ENCODE data around the gene STXBP6. TPM values are rescaled to one million over a fixed set of nuclear protein-coding genes. Genes with fewer than 3 reads are reported as not detected.

The STXBP6 gene
- total RNA-seq, 1 experiment from 2014 or later = not detected

GRCh38 chr14:24943024-24943423 is 106.9 kb downstream of the STXBP6 start:
- DNase-seq (ENCODE audit: low read depth, low spot score) (no peak), ATAC-seq (no peak)
- intact Hi-C loops (cut with micrococcal nuclease; ENCODE audit: unreplicated experiment) = no loop called here
- no peaks in the 10 kb centered on the region for H3K4me1 ChIP-seq (ENCODE audit: control insufficient read depth, insufficient read depth, low read length)
- in situ Hi-C loops (cut with HindIII; ENCODE audit: low pct_unique_long_range_greater_than_20kb, low sequenced_read_pairs) = no loop called here
- H3K4me3 ChIP-seq (ENCODE audit: low read depth in 2 of 2, low read length in 2 of 2) = no peak overlapping the region
- no peaks in the 10 kb centered on the region for H3K36me3 ChIP-seq (ENCODE audit: control insufficient read depth, insufficient read depth, low read length)
- H3K9me3 ChIP-seq (ENCODE audit: control insufficient read depth, insufficient read depth, low read depth, low read length) = no peaks in the 10 kb centered on the region
- ChIA-PET POLR2A (no interaction called here), CTCF (no interaction called here)
- no TSS peak for BruUV-seq (replicated peaks)
- TF ChIP-seq TCF7L2 (IDR thresholded peaks at IDR 0.05; ENCODE audit: low read depth, low read length) (no peak), CTCF (IDR thresholded peaks at IDR 0.05) (no peak), POLR2AphosphoS5 (IDR thresholded peaks at IDR 0.05; ENCODE audit: low read depth, low read length) (no peak), REST (IDR thresholded peaks at IDR 0.05; ENCODE audit: insufficient read depth in 1 of 2, low read depth in 2 of 2, low read length in 1 of 2) (no peak), SIN3A (IDR thresholded peaks at IDR 0.05; ENCODE audit: borderline replicate concordance, insufficient read depth, low read depth, low read length) (no peak)
- H3K27me3 ChIP-seq (ENCODE audit: control insufficient read depth, insufficient read depth, low read length) = no peaks in the 10 kb centered on the region
- no peak overlapping the region for H3K27ac ChIP-seq (ENCODE audit: low read length)

- ChIA-PET CTCF (no interaction called here), POLR2A (no interaction called here)
- in situ Hi-C loops (cut with HindIII; ENCODE audit: low pct_unique_long_range_greater_than_20kb, low sequenced_read_pairs) (no loop called here), intact Hi-C loops (cut with micrococcal nuclease; ENCODE audit: unreplicated experiment) (no loop called here)
- Histone ChIP-seq H3K27me3 (ENCODE audit: control insufficient read depth, insufficient read depth, low read length) (no peaks in the 10 kb centered on the region), H3K4me1 (ENCODE audit: control insufficient read depth, insufficient read depth, low read length) (no peaks in the 10 kb centered on the region), H3K4me3 (ENCODE audit: low read depth in 2 of 2, low read length in 2 of 2) (no peak overlapping the region), H3K36me3 (ENCODE audit: control insufficient read depth, insufficient read depth, low read length) (no peaks in the 10 kb centered on the region), H3K9me3 (ENCODE audit: control insufficient read depth, insufficient read depth, low read depth, low read length) (no peaks in the 10 kb centered on the region), H3K27ac (ENCODE audit: low read length) (no peak overlapping the region)
- no TSS peak for BruUV-seq (replicated peaks)
- ATAC-seq (no peak), DNase-seq (ENCODE audit: low read depth, low spot score) (no peak)
- TF ChIP-seq TCF7L2 (IDR thresholded peaks at IDR 0.05; ENCODE audit: low read depth, low read length) (no peak), REST (IDR thresholded peaks at IDR 0.05; ENCODE audit: insufficient read depth in 1 of 2, low read depth in 2 of 2, low read length in 1 of 2) (no peak), SIN3A (IDR thresholded peaks at IDR 0.05; ENCODE audit: borderline replicate concordance, insufficient read depth, low read depth, low read length) (no peak), CTCF (IDR thresholded peaks at IDR 0.05) (no peak), POLR2AphosphoS5 (IDR thresholded peaks at IDR 0.05; ENCODE audit: low read depth, low read length) (no peak)
These were observed 108.2 kb downstream of the STXBP6 start for GRCh38 chr14:24941719-24942118.
